Measurements from ENCODE around the gene WIPF1. TPM values are rescaled to one million over a fixed set of nuclear protein-coding genes. Genes with fewer than 3 reads are reported as not detected.

WIPF1 gene
- total and polyA plus RNA-seq, 2 experiments from 2014 or later, result 20.1 to 32.7 TPM

GRCh38 chr2:174544156-174544555 lies 53.4 kb downstream of the WIPF1 start:
- Histone ChIP-seq H3K4me3 (no peak overlapping the region), H3K9me2 (replicated peaks; ENCODE audit: insufficient read depth) (no peaks in the 10 kb centered on the region), H3K79me2 (no peaks in the 10 kb centered on the region), H3K4me1 (ENCODE audit: insufficient read depth) (no peaks in the 10 kb centered on the region), H3K27me3 (no peaks in the 10 kb centered on the region), H3K9me3 (ENCODE audit: low read depth) (no peaks in the 10 kb centered on the region), H3K36me3 (replicated peaks; ENCODE audit: insufficient read depth, low read depth) (no peaks in the 10 kb centered on the region), H3K27ac (no peak overlapping the region), H4K20me1 (ENCODE audit: insufficient read depth, poor library complexity, severe bottlenecking) (no peaks in the 10 kb centered on the region), H2AFZ (no peak overlapping the region), H3K4me2 (no peak overlapping the region)
- no peak for DNase-seq (ENCODE audit: low spot score)
- no peak for TF ChIP-seq EZH2phosphoT487 (IDR thresholded peaks at IDR 0.05; ENCODE audit: low read depth, severe bottlenecking, unreplicated experiment)
- TF ChIP-seq EZH2 (IDR thresholded peaks at IDR 0.05; ENCODE audit: borderline replicate concordance), result no peak
- TF ChIP-seq CTCF (IDR thresholded peaks at IDR 0.05; ENCODE audit: poor library complexity), result no peak
- 61% methylated on average over 3 of the region's 3 CpGs for WGBS (ENCODE audit: low lambda C conversion rate, missing lambda C conversion rate)

- Histone ChIP-seq H3K27me3 (no peaks in the 10 kb centered on the region), H2AFZ (no peak overlapping the region), H3K79me2 (no peaks in the 10 kb centered on the region), H3K4me1 (ENCODE audit: insufficient read depth) (peaks cover 7% of the 10 kb centered on the region), H3K9me2 (replicated peaks; ENCODE audit: insufficient read depth) (no peaks in the 10 kb centered on the region), H4K20me1 (ENCODE audit: insufficient read depth, poor library complexity, severe bottlenecking) (no peaks in the 10 kb centered on the region), H3K27ac (no peak overlapping the region), H3K36me3 (replicated peaks; ENCODE audit: insufficient read depth, low read depth) (no peaks in the 10 kb centered on the region), H3K4me3 (no peak overlapping the region), H3K4me2 (no peak overlapping the region), H3K9me3 (ENCODE audit: low read depth) (no peaks in the 10 kb centered on the region)
- DNase-seq (ENCODE audit: low spot score), result no peak
- 77% methylated on average over 5 of the region's 5 CpGs for WGBS (ENCODE audit: low lambda C conversion rate, missing lambda C conversion rate)
- TF ChIP-seq EZH2 (IDR thresholded peaks at IDR 0.05; ENCODE audit: borderline replicate concordance) (no peak), CTCF (IDR thresholded peaks at IDR 0.05; ENCODE audit: poor library complexity) (no peak), EZH2phosphoT487 (IDR thresholded peaks at IDR 0.05; ENCODE audit: low read depth, severe bottlenecking, unreplicated experiment) (no peak)
Observed at GRCh38 chr2:174540893-174541292, 56.7 kb downstream of the WIPF1 start.

DNA sequence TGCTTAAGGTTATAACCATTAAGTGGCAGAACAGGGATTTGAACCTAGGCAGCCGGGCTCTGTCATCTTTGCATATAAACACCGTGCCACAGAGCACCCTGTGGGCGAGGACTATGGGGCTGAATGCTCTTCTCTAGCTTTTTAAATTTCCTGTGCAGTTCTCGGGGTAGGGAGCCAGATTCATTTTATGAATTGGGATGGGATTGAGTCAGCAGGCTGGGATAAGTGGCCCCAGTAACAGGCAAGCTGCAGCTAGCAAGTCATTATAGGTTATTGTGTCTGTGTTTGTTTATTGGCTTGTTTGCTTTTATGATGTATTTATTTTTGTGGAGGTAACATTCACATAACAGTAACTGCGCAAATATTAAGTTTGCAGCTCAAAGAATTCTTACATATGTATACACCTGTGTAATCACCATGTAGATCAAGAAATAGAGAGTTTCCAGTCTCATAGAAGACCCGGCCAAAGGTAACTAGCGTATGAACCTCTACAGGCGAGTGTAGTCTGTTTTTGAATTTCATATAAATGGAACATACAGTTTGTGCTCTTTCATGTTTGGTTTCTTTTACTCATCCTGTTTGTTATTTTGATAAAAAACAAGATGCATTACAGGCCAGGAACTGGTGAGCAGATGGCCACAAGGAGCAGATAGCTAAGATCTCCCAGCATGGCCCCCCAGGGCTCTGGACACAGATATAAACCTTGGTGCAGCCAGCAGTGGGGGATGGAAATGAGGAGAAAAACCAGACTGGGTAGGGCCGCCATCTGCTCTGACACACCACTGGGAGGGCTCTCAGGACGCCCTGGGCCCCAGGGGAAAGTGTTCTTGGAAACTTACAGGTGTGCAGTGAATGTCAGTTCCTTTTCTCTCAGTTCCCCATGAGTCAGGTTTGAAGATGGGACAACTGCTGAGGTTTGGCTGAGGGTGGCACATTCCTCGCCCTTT lies 61.6 kb downstream of the WIPF1 start:
- Histone ChIP-seq H3K9me3 (ENCODE audit: low read depth) (no peaks in the 10 kb centered on the region), H3K79me2 (no peaks in the 10 kb centered on the region), H3K4me1 (ENCODE audit: insufficient read depth) (peaks cover 15% of the 10 kb centered on the region), H3K4me3 (no peak overlapping the region), H3K36me3 (replicated peaks; ENCODE audit: insufficient read depth, low read depth) (no peaks in the 10 kb centered on the region), H3K27me3 (no peaks in the 10 kb centered on the region), H4K20me1 (ENCODE audit: insufficient read depth, poor library complexity, severe bottlenecking) (no peaks in the 10 kb centered on the region), H2AFZ (no peak overlapping the region), H3K27ac (peak overlapping the region; percentile 6), H3K4me2 (peak overlapping the region; percentile 25), H3K9me2 (replicated peaks; ENCODE audit: insufficient read depth) (no peaks in the 10 kb centered on the region)
- TF ChIP-seq EZH2phosphoT487 (IDR thresholded peaks at IDR 0.05; ENCODE audit: low read depth, severe bottlenecking, unreplicated experiment), result no peak
- no peak for TF ChIP-seq EZH2 (IDR thresholded peaks at IDR 0.05; ENCODE audit: borderline replicate concordance)
- no peak for TF ChIP-seq CTCF (IDR thresholded peaks at IDR 0.05; ENCODE audit: poor library complexity)
- 63% methylated on average over 11 of the region's 11 CpGs for WGBS (ENCODE audit: low lambda C conversion rate, missing lambda C conversion rate)
- peak; percentile 48 for DNase-seq (ENCODE audit: low spot score)

Data from hepatocyte (in vitro differentiated cells).